ENCODE measurements around the gene BFSP1.

DNA sequence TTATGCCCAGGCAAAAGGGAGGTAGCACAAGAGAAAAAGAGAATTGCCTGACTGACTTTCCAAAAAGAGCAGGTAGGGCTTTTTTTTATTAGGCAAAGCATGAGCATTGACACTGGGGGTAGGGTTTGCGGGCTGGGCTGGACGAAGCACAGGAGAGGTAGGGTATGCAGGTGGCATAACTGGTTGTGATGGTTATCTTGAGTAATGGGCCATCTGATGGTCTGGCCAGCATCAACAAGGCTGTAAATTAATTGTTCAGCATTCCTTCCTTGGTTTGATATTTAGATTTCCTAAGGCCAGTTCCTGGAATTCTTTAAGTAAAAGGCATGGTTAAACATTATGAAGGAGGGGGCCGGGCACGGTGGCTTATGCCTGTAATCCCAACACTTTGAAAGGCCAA, 13.9 kb upstream of the BFSP1 start:
- TF ChIP-seq, protein P1, sequence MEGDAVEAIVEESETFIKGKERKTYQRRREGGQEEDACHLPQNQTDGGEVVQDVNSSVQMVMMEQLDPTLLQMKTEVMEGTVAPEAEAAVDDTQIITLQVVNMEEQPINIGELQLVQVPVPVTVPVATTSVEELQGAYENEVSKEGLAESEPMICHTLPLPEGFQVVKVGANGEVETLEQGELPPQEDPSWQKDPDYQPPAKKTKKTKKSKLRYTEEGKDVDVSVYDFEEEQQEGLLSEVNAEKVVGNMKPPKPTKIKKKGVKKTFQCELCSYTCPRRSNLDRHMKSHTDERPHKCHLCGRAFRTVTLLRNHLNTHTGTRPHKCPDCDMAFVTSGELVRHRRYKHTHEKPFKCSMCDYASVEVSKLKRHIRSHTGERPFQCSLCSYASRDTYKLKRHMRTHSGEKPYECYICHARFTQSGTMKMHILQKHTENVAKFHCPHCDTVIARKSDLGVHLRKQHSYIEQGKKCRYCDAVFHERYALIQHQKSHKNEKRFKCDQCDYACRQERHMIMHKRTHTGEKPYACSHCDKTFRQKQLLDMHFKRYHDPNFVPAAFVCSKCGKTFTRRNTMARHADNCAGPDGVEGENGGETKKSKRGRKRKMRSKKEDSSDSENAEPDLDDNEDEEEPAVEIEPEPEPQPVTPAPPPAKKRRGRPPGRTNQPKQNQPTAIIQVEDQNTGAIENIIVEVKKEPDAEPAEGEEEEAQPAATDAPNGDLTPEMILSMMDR (IDR thresholded peaks at IDR 0.05) = no peak
- no peak for TF ChIP-seq POLR2A (IDR thresholded peaks at IDR 0.05)
